CD4-positive, alpha-beta T cell treated with Interleukin-12 subunit alpha and Interleukin-12 subunit beta, for 1 hour (primary cell): Measurements from ENCODE around the gene STARD10.

Source experiments
- DNase-seq: peaks from one replicate; pipeline ENCODE4 v3.0.0-alpha.2; 2020

STARD10 gene

DNA sequence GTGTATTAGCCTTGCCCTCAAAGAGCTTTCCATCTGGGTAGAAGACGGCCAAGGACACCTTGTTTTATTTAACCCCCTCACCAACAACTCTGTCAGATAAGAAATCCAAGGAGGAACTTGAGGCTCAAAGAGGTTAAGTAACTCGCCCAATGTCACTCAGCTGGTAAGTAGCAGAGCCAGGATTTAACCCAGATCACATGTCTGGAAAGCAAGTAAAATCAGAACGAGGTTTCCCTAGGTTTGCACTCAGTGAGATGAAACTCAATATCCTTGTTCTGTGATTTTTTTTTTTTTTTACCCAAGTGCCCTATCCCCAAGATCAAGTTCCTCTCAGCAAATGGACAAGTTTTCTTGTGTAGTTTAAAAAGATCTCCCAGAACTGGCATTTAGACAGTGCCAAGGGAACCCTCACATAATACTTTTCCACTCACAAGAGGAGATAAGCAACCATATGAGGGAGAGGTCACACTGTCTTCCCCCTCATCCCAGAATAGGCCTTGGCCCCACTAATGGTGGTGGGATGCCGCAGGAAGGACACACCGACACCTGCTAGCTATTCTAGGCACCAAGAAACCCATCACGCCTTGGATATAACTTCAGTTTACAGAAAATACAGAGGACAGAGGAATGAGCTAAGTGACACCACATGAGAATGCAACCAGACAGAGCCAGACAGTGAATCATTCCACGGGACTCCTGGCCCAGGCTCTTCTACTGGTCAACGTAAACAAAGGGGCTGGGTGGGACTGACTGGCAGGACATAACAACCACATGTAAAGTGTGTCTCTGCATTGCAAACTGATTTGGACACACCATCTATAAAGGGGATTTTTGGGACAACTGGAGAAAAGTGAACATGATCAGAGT is 33.1 kb downstream of the STARD10 start:
- no peak for DNase-seq

GRCh38 chr11:72759468-72759985 is 34.3 kb downstream of the STARD10 start:
- no peak for DNase-seq

DNA sequence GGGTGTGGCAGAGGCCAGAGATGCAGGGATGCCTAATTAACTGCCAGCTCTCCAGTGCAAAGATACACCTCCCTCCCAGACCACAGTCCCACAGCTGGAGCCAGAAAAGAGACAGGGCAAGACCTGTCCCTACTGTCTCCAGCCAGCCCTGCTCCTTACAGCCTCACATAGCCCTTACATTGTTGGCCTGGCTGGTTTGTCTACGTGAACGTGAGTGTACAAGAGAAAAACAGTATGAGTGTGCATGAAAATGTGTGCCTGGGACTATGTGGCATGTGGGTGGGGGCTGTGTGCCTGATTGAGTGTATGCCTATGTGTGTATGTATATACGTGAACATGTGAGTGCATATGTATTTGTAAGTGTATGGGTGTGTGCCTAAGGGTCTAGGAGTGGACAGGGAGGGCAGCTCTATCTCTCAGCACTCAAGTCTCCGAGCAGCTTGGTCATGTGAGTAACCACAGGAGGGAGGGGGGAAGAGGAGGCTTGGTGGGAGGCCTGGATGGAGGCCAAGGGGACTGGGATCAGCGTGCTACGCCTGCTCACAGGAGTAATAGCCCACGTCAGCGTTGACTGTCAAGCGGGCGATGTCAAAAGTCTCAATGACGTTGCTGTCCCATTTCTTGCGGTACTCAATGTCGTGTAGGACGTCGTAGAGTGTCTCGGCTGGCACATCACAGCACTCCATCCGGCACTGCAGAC is 35.0 kb downstream of the STARD10 start:
- DNase-seq = no peak

- DNase-seq = no peak
Observed at GRCh38 chr11:72758304-72758689, 35.5 kb downstream of the STARD10 start.

GRCh38 chr11:72755713-72756285 is 38.0 kb downstream of the STARD10 start:
- no peak for DNase-seq

DNA sequence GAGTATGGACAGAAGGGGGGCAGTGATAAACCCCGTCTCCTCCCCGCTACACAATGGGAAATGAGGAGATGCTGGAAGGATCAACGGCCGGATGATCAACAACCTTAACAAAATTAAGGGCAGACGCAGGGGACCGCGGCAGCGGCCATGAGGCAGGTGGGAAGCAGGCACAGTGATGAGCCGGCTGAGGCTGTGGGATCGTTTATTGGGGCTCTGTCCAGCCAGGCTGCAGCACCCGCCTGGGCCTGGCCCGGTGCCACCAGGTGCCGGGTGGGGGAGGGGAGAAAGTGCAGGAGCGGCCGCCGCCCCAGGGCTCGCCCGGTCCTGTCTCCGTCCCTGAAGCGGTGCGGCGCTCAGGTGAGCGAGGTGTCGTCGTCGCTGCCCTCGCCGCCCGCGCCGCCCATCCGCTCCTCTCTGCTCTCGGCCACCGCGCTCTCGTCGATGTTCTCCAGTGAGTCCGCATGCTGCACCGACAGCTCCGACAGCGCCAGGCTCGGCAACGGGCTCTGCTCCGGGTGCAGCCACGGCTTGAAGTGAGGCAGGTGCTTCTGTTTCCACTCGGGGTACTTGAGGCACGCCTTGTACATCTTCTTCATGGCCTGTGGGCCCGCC is 39.2 kb downstream of the STARD10 start:
- DNase-seq = no peak

DNA sequence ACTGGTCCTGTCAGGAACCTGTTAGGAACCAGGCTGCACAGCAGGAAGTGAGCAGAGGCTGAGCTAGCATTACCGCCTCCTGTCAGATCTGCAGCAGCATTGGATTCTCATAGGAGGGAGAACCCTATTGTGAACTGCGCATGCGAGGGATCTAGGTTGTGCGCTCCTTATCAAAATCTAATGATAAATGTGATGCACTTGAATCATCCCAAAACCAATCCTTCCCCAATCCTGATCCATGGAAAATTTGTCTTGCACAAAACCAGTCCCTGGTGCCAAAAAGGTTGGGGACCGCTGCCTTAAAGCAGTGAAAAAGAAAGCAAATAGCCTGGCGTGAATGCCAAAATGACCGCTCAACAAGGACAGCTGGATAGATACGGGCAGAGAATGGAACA is 39.7 kb downstream of the STARD10 start:
- DNase-seq = no peak

DNA sequence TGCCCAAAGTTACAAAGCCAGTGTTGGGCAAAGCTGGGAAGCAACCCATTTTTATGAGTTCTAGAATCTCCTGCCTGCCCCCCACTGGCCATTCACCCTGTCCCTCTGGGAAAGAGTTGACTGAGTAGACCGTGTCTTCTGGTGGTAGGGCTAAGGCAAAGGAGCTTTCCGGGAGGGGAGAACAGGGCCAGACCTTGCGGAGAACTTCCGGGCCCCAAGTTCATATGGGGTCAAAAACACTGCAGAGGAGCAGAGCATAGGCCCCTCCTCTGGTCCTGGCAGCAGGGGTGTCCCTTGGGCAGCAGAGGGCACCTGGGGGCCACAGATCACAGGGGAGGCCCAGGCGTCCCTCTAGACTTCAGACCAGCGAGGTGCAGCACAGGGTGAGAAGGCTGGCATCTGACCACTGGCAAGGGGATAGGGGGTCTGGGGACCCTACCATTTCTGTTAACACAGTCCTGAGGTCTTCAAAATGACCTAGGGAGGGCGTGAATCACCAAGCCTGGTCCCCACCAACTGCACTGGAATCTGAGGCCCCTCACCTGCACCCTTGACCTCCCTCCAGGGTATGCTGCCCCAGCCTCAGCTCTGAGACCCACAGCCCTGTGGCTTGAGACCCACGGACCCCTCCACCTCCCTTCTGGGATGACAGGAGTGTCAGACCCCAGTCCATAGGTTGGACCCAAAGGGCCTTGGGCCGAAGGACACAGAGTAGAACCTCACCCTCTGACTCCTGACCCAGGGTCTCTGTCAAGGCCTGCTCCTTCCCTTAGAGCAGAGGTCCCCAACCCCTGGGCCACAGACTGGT is 40.3 kb downstream of the STARD10 start:
- no peak for DNase-seq

- peak; percentile 84 for DNase-seq
Observed at GRCh38 chr11:72752088-72752914, 41.5 kb downstream of the STARD10 start, which contains the start of gene ARAP1. Gene ARAP1, minus strand, starts transcription at chr11:72752408. Its CDS starts 25,280 bp downstream, at chr11:72727128.

GRCh38 chr11:72751116-72752087 is 42.4 kb downstream of the STARD10 start:
- DNase-seq = no peak

DNA sequence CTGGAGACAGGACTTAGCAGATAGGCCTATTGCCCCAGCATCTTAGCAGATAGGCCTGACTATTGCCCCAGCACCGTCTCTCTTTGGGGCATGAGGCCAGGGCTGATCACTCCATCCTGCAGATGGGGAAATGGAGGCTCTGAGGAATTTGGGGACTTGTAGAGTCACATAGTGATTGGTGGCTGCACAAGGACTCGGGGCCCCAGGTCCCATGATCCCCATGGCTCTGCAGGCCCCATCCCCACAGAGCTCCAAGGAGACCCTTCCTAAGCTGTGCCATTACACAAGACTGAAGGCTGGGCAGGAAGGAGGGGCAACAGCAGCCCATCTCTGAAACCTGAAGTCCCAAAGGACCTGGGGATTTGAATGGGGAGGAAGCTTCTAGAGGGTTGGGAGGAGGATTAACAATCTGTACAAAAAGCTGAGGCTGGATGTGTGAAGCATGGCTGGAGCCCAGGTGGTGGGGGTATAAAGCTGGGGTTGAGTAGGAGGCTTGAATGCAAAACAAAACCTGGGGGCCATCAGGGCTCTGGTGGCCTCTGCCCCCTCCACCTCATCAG is 43.2 kb downstream of the STARD10 start:
- DNase-seq = no peak

DNA sequence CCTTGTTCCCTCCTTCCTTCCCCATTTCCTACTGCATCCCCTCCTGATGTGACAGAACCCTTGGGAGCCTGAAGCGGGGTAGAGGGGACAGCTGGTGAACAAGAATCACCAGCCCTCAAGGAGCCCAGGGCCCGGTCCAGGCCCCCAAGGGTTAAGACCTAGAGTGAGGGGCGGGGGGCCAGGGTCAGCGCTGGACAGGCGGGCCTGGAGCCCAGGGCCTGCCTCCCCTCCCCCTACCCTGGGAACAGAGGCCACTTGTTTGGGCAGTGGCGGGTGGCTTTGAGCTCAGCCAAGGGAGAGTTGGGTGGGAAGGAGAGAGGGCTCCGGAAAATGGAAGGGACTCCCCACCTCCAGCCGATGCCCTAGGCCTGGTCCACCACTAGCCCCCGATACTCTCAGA is 43.8 kb downstream of the STARD10 start:
- DNase-seq = no peak

- no peak for DNase-seq
Observed at GRCh38 chr11:72747289-72747855, 46.5 kb downstream of the STARD10 start.

DNA sequence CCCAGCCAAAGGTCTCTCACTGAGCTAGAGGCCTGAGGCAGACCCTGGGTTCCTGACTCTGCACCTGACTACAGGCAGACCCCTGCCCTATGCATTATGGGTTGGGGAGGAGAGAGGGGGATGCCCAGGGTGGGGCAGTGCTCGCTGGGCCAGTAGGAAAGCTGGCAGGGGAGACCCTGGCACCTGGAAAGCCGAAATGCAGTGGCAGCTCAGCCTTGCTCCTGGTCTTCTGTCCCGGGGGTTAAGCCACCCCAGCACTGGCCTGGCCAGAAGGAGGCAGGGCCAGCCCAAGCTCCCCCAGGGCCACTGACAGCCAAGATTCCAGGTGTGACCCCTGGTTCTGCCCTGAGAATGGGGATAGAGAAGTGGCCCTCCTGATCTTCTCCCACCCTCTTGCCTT is 47.0 kb downstream of the STARD10 start:
- no peak for DNase-seq

- DNase-seq = no peak
Observed at GRCh38 chr11:72745925-72746550, 47.8 kb downstream of the STARD10 start.

DNA sequence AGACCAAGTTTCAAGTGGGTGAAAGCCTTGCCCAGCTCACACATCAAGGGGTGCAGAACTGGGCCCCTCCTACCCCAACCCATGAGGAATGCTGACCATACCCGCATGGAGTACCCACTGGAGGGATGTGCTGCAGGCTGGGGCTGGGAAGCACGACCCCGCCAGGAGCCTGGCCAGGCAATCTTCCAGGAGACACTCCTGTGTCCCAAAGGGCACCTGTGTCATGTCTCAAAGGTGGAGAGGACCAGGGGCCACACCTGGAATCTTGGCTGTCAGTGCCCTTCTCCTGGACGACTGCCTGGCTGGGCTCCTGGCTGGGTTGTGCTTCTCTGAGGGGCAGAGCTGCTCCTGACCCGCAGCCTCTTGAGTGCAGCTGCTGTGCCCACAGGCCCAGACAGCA is 48.3 kb downstream of the STARD10 start:
- no peak for DNase-seq

GRCh38 chr11:72744474-72744873 is 49.4 kb downstream of the STARD10 start:
- DNase-seq = no peak

- DNase-seq = peak; percentile 33
Observed at GRCh38 chr11:72743321-72744221, 50.3 kb downstream of the STARD10 start.
